Adipocyte (in vitro differentiated cells): ENCODE data around the gene CLTCL1.
"Not testable (repeated sequence)": the region's sequence is repeated elsewhere in the genome, so short reads cannot be mapped to it uniquely, and the experiment has no call there.

ENCODE experiments used
- DNase-seq: peaks from one replicate; pipeline ENCODE4 v3.0.0-alpha.2; 2015; ENCODE audit warnings: low read depth
- H3K27me3 ChIP-seq: replicated peaks from 2 replicates; pipeline ENCODE4 v1.7.0; 2013; ENCODE audit warnings: mild to moderate bottlenecking, low read length, moderate library complexity; ENCODE audit not compliant: control insufficient read depth, insufficient read depth
- H3K36me3 ChIP-seq: 2 replicates; pipeline ENCODE4 v1.7.0; 2013; ENCODE audit warnings: low read length, mild to moderate bottlenecking, moderate library complexity; ENCODE audit not compliant: control insufficient read depth, insufficient read depth, severe bottlenecking
- H3K4me1 ChIP-seq: 2 replicates; pipeline ENCODE4 v1.7.0; 2013; ENCODE audit warnings: mild to moderate bottlenecking, low read length, moderate library complexity; ENCODE audit not compliant: control insufficient read depth, insufficient read depth
- H3K4me3 ChIP-seq: 2 replicates; pipeline ENCODE4 v1.7.0; 2013; ENCODE audit warnings: mild to moderate bottlenecking, low read length, moderate library complexity
- H3K9ac ChIP-seq: 2 replicates; pipeline ENCODE4 v1.7.0; 2013; ENCODE audit warnings: mild to moderate bottlenecking, low read length, moderate library complexity
- H3K9me3 ChIP-seq: 2 replicates; pipeline ENCODE4 v1.7.0; 2013; ENCODE audit warnings: mild to moderate bottlenecking, low read length, moderate library complexity; ENCODE audit not compliant: control insufficient read depth

The CLTCL1 gene

GRCh38 chr22:19271856-19272535, 19.5 kb downstream of the CLTCL1 start:
- H3K4me3 ChIP-seq = no peak overlapping the region
- peak; percentile 25 for DNase-seq
- H3K9ac ChIP-seq = no peak overlapping the region
- peaks cover 38% of the 10 kb centered on the region for H3K36me3 ChIP-seq
- no peaks in the 10 kb centered on the region for H3K4me1 ChIP-seq
- H3K9me3 ChIP-seq = peaks cover under 1% of the 10 kb centered on the region
- H3K27me3 ChIP-seq = no peaks in the 10 kb centered on the region

- no peak for DNase-seq
- Histone ChIP-seq H3K27me3 (no peaks in the 10 kb centered on the region), H3K4me3 (no peak overlapping the region), H3K36me3 (peaks cover 43% of the 10 kb centered on the region), H3K9me3 (peaks cover 7% of the 10 kb centered on the region), H3K9ac (no peak overlapping the region), H3K4me1 (no peaks in the 10 kb centered on the region)
Measured at GRCh38 chr22:19271273-19271855, 20.2 kb downstream of the CLTCL1 start.

- peaks cover 12% of the 10 kb centered on the region for H3K9me3 ChIP-seq
- peaks cover 43% of the 10 kb centered on the region for H3K36me3 ChIP-seq
- H3K4me3 ChIP-seq = no peak overlapping the region
- DNase-seq = no peak
- H3K4me1 ChIP-seq = no peaks in the 10 kb centered on the region
- no peak overlapping the region for H3K9ac ChIP-seq
- no peaks in the 10 kb centered on the region for H3K27me3 ChIP-seq
Measured at GRCh38 chr22:19270873-19271272, 20.6 kb downstream of the CLTCL1 start.

GRCh38 chr22:19266547-19267086, 24.9 kb downstream of the CLTCL1 start:
- H3K9me3 ChIP-seq = peaks cover 15% of the 10 kb centered on the region
- no peak overlapping the region for H3K4me3 ChIP-seq
- no peak overlapping the region for H3K9ac ChIP-seq
- DNase-seq = no peak
- H3K27me3 ChIP-seq = no peaks in the 10 kb centered on the region
- no peaks in the 10 kb centered on the region for H3K4me1 ChIP-seq
- H3K36me3 ChIP-seq = peaks cover 19% of the 10 kb centered on the region

- DNase-seq = no peak
- Histone ChIP-seq H3K4me1 (no peaks in the 10 kb centered on the region), H3K36me3 (peaks cover 19% of the 10 kb centered on the region), H3K4me3 (no peak overlapping the region), H3K9ac (no peak overlapping the region), H3K9me3 (peaks cover 15% of the 10 kb centered on the region), H3K27me3 (no peaks in the 10 kb centered on the region)
Measured at GRCh38 chr22:19265779-19266178, 25.7 kb downstream of the CLTCL1 start.

GRCh38 chr22:19260804-19261203, 30.7 kb downstream of the CLTCL1 start:
- no peak for DNase-seq
- no peak overlapping the region for H3K9ac ChIP-seq
- H3K36me3 ChIP-seq = peaks cover 21% of the 10 kb centered on the region
- H3K4me1 ChIP-seq = peaks cover 13% of the 10 kb centered on the region
- no peak overlapping the region for H3K4me3 ChIP-seq
- peaks cover 3% of the 10 kb centered on the region for H3K9me3 ChIP-seq
- no peaks in the 10 kb centered on the region for H3K27me3 ChIP-seq

- DNase-seq = no peak
- no peaks in the 10 kb centered on the region for H3K9me3 ChIP-seq
- H3K9ac ChIP-seq = peak overlapping the region; percentile 74
- no peaks in the 10 kb centered on the region for H3K27me3 ChIP-seq
- H3K4me3 ChIP-seq = no peak overlapping the region
- H3K36me3 ChIP-seq = peaks cover 21% of the 10 kb centered on the region
- H3K4me1 ChIP-seq = peaks cover 13% of the 10 kb centered on the region
Measured at GRCh38 chr22:19260194-19260593, 31.3 kb downstream of the CLTCL1 start.

- H3K9ac ChIP-seq, DNase-seq, H3K9me3 ChIP-seq, H3K27me3 ChIP-seq: not testable (repeated sequence)
- Histone ChIP-seq H3K4me3 (peak overlapping the region; percentile 64), H3K4me1 (peaks cover 13% of the 10 kb centered on the region), H3K36me3 (peaks cover 24% of the 10 kb centered on the region)
Measured at GRCh38 chr22:19258968-19259288, 32.6 kb downstream of the CLTCL1 start.

GRCh38 chr22:19258371-19258770, 33.1 kb downstream of the CLTCL1 start:
- Histone ChIP-seq H3K36me3 (peaks cover 30% of the 10 kb centered on the region), H3K9ac (no peak overlapping the region), H3K4me3 (no peak overlapping the region), H3K9me3 (no peaks in the 10 kb centered on the region), H3K27me3 (no peaks in the 10 kb centered on the region), H3K4me1 (peaks cover 13% of the 10 kb centered on the region)
- DNase-seq = no peak

GRCh38 chr22:19256362-19256761, 35.2 kb downstream of the CLTCL1 start:
- not testable (repeated sequence) for H3K9me3 ChIP-seq, DNase-seq, H3K27me3 ChIP-seq, H3K4me3 ChIP-seq, H3K9ac ChIP-seq
- Histone ChIP-seq H3K4me1 (peaks cover 13% of the 10 kb centered on the region), H3K36me3 (peaks cover 43% of the 10 kb centered on the region)

- H3K4me1 ChIP-seq = no peaks in the 10 kb centered on the region
- no peaks in the 10 kb centered on the region for H3K27me3 ChIP-seq
- H3K9me3 ChIP-seq = no peaks in the 10 kb centered on the region
- DNase-seq = no peak
- no peak overlapping the region for H3K9ac ChIP-seq
- no peak overlapping the region for H3K4me3 ChIP-seq
- peaks cover 56% of the 10 kb centered on the region for H3K36me3 ChIP-seq
Measured at GRCh38 chr22:19253143-19253542, 38.4 kb downstream of the CLTCL1 start.
